H1 (cell line): ENCODE results near the gene MRPL55. TPM values are rescaled to one million over a fixed set of nuclear protein-coding genes. Genes with fewer than 3 reads are reported as not detected.

Experiments used
- CTCF ChIA-PET: fragments of 300-600 bp; sonication (Branson Sonifier 250); formaldehyde crosslinking; loops from one replicate; lab custom pipeline; 2021; ENCODE audit not compliant: partially characterized antibody; lab: Charles Lee
- POLR2A ChIA-PET: fragments of 300-600 bp; sonication (Branson Sonifier 250); formaldehyde crosslinking; loops from one replicate; lab custom pipeline; 2021; ENCODE audit warnings: inconsistent platforms; ENCODE audit not compliant: partially characterized antibody; lab: Charles Lee
- DNase-seq, 2 experiments: peaks; one replicate each; pipeline versions ENCODE4 v3.0.0 to v3.0.0-alpha.2; 2010 to 2022; ENCODE audit warnings: low spot score in 2 of 2, low read depth in 1 of 2, mixed read lengths in 1 of 2
- FAIRE-seq: peaks from 2 replicates; lab custom pipeline; 2011; peaks lifted over from hg19 to GRCh38; lab: Jason Lieb, UNC
- H2AFZ ChIP-seq: 2 replicates; pipeline ENCODE4 v1.8.1; 2012; ENCODE audit warnings: low read length, inconsistent platforms
- H2AK5ac ChIP-seq: 2 replicates; pipeline ENCODE4 v1.6.1; 2013; ENCODE audit warnings: low read depth, low read length
- H2BK120ac ChIP-seq: replicated peaks from 2 replicates; pipeline ENCODE3; 2013; ENCODE audit warnings: low read depth, low read length, inconsistent platforms
- H2BK12ac ChIP-seq: 2 replicates; pipeline ENCODE4 v1.6.1; 2013; ENCODE audit warnings: low read depth, low read length
- H2BK15ac ChIP-seq: 2 replicates; pipeline ENCODE4 v1.6.1; 2013; ENCODE audit warnings: low read length
- H2BK20ac ChIP-seq: 2 replicates; pipeline ENCODE4 v1.6.1; 2013; ENCODE audit warnings: low read length
- H2BK5ac ChIP-seq: 2 replicates; pipeline ENCODE4 v1.6.1; 2013; ENCODE audit warnings: low read depth, low read length
- H3K14ac ChIP-seq: 2 replicates; pipeline ENCODE4 v1.6.1; 2013; ENCODE audit warnings: inconsistent platforms; ENCODE audit not compliant: insufficient read length
- H3K18ac ChIP-seq: 2 replicates; pipeline ENCODE4 v1.6.1; 2013; ENCODE audit warnings: low read length; ENCODE audit errors: extremely low read depth
- H3K23ac ChIP-seq: 2 replicates; pipeline ENCODE4 v1.6.1; 2013; ENCODE audit warnings: inconsistent platforms; ENCODE audit not compliant: insufficient read length
- H3K23me2 ChIP-seq: 2 replicates; pipeline ENCODE4 v1.6.1; 2013; ENCODE audit warnings: low read depth, low read length
- H3K27ac ChIP-seq: 2 replicates; pipeline ENCODE4 v1.6.1; 2011; ENCODE audit warnings: low read depth, low read length, inconsistent platforms
- H3K27me3 ChIP-seq, 4 experiments: replicated peaks in 1 of 4; 1 replicate in 1 of 4; 2 replicates in 3 of 4; pipeline versions ENCODE4 v1.6.1 to v1.8.1; 2011 to 2013; ENCODE audit warnings: low read length in 3 of 4, mild to moderate bottlenecking in 3 of 4, inconsistent platforms in 2 of 4, mixed read lengths in 2 of 4, moderate library complexity in 1 of 4; ENCODE audit not compliant: control insufficient read depth in 3 of 4, insufficient read depth in 3 of 4; ENCODE audit errors: extremely low read depth in 1 of 4
- H3K36me3 ChIP-seq, 4 experiments: 2 replicates each; pipeline versions ENCODE4 v1.6.1 to v1.8.1; 2011 to 2013; ENCODE audit warnings: mild to moderate bottlenecking in 4 of 4, low read length in 3 of 4, moderate library complexity in 2 of 4, control low read depth in 1 of 4, inconsistent platforms in 1 of 4; ENCODE audit not compliant: insufficient read depth in 4 of 4, control insufficient read depth in 2 of 4
- H3K4ac ChIP-seq: replicated peaks from 2 replicates; pipeline ENCODE3; 2013; ENCODE audit warnings: low read length, low read depth, mixed read lengths, inconsistent platforms; ENCODE audit not compliant: insufficient read length
- H3K4me1 ChIP-seq, 4 experiments: replicated peaks in 1 of 4; 1 replicate in 1 of 4; 2 replicates in 3 of 4; pipeline versions ENCODE4 v1.6.1 to v1.8.1; 2011 to 2013; ENCODE audit warnings: low read length in 3 of 4, inconsistent platforms in 2 of 4, mixed read lengths in 1 of 4; ENCODE audit not compliant: insufficient read depth in 4 of 4, control insufficient read depth in 3 of 4
- H3K4me2 ChIP-seq, 2 experiments: 2 replicates each; pipeline versions ENCODE4 v1.6.1 to v1.8.1; 2011 to 2013; ENCODE audit warnings: low read depth in 2 of 2, low read length in 2 of 2, control low read depth in 1 of 2, inconsistent platforms in 1 of 2, mild to moderate bottlenecking in 1 of 2; ENCODE audit not compliant: insufficient read depth in 1 of 2
- H3K4me3 ChIP-seq, 4 experiments: fragments of 200-600, 300-600 bp in 1 of 4; sonication (generic), shearing (Covaris generic), sonication (Bioruptor Twin) in 1 of 4; 2 replicates each; pipeline versions ENCODE4 v1.5.1 to v1.8.1; 2011 to 2016; ENCODE audit warnings: low read length in 4 of 4, low read depth in 3 of 4, control low read depth in 2 of 4, inconsistent platforms in 2 of 4, mild to moderate bottlenecking in 2 of 4, mixed read lengths in 1 of 4, moderate library complexity in 1 of 4; ENCODE audit not compliant: insufficient read depth in 2 of 4; ENCODE audit errors: extremely low read depth in 1 of 4
- H3K56ac ChIP-seq: replicated peaks from 2 replicates; pipeline ENCODE3; 2013; ENCODE audit warnings: low read depth, mild to moderate bottlenecking, mixed read lengths, low read length, inconsistent platforms; ENCODE audit not compliant: insufficient read length
- H3K79me1 ChIP-seq: 2 replicates; pipeline ENCODE4 v1.6.1; 2013; ENCODE audit warnings: low read depth, low read length, control low read depth
- H3K79me2 ChIP-seq, 2 experiments: 2 replicates each; pipeline versions ENCODE4 v1.6.1 to v1.8.1; 2012 to 2013; ENCODE audit warnings: low read length in 2 of 2, mild to moderate bottlenecking in 2 of 2, inconsistent platforms in 1 of 2; ENCODE audit not compliant: insufficient read depth in 2 of 2, control insufficient read depth in 1 of 2
- H3K9ac ChIP-seq, 4 experiments: replicated peaks in 1 of 4; 1 replicate in 1 of 4; 2 replicates in 3 of 4; pipeline versions ENCODE4 v1.6.1 to v1.8.1; 2011 to 2013; ENCODE audit warnings: low read depth in 3 of 4, low read length in 3 of 4, control low read depth in 2 of 4, mild to moderate bottlenecking in 2 of 4, moderate library complexity in 2 of 4, inconsistent platforms in 1 of 4; ENCODE audit errors: extremely low read depth in 1 of 4
- H3K9me3 ChIP-seq, 2 experiments: 2 replicates each; pipeline versions ENCODE4 v1.6.1 to v1.8.1; 2012 to 2013; ENCODE audit warnings: mild to moderate bottlenecking in 2 of 2, moderate library complexity in 2 of 2, control low read depth in 1 of 2, inconsistent platforms in 1 of 2, low read depth in 1 of 2, low read length in 1 of 2, mixed read lengths in 1 of 2; ENCODE audit not compliant: insufficient read depth in 2 of 2
- H4K20me1 ChIP-seq, 2 experiments: replicated peaks in 1 of 2; 2 replicates each; pipeline versions ENCODE3 to v1.8.1; 2011 to 2013; ENCODE audit warnings: inconsistent platforms in 2 of 2, low read length in 2 of 2, mild to moderate bottlenecking in 1 of 2; ENCODE audit not compliant: insufficient read depth in 2 of 2, control insufficient read depth in 1 of 2
- H4K5ac ChIP-seq: 2 replicates; pipeline ENCODE4 v1.6.1; 2013; ENCODE audit warnings: low read length, low read depth, mixed read lengths, inconsistent platforms; ENCODE audit not compliant: insufficient read length
- H4K8ac ChIP-seq: 2 replicates; pipeline ENCODE4 v1.8.0; 2013; ENCODE audit warnings: mild to moderate bottlenecking, moderate library complexity, low read length, inconsistent platforms; ENCODE audit not compliant: insufficient read depth; ENCODE audit errors: extremely low read depth
- H4K91ac ChIP-seq: replicated peaks from 2 replicates; pipeline ENCODE3; 2013; ENCODE audit warnings: low read length, mixed read lengths, inconsistent platforms; ENCODE audit not compliant: insufficient read length
- EZH2 ChIP-seq: fragments of 200-600 bp; sonication (generic); IDR thresholded peaks from 2 replicates; pipeline ENCODE4 v1.7.1; 2012; ENCODE audit warnings: low read depth, mild to moderate bottlenecking, moderate library complexity, low read length, inconsistent platforms; ENCODE audit not compliant: severe bottlenecking
- POLR2A ChIP-seq, 2 experiments: IDR thresholded peaks; 1 replicate in 1 of 2; 2 replicates in 1 of 2; pipeline ENCODE4 v1.6.1; 2011; ENCODE audit warnings: low read depth in 2 of 2, low read length in 2 of 2, mild to moderate bottlenecking in 2 of 2; ENCODE audit errors: control extremely low read depth in 1 of 2
- POLR2AphosphoS5 ChIP-seq: IDR thresholded peaks from 2 replicates; pipeline ENCODE4 v1.6.1; 2011; ENCODE audit warnings: low read depth, low read length
- SUZ12 ChIP-seq: fragments of 200-600 bp; sonication (generic); IDR thresholded peaks from 2 replicates; pipeline ENCODE4 v1.6.1; 2012; ENCODE audit warnings: mild to moderate bottlenecking, inconsistent platforms, low read length, moderate library complexity, mixed read lengths
- TBP ChIP-seq: IDR thresholded peaks from 2 replicates; pipeline ENCODE4 v1.6.1; 2011; ENCODE audit warnings: low read depth, low read length, improper control_type of control experiment
- WGBS, 2 experiments: shearing (Covaris generic) in 1 of 2; methylation state at CpG; one replicate each; pipeline versions ENCODE4 v1.1.6 to v1.1.7; 2013 to 2015; ENCODE audit warnings: low lambda C conversion rate in 2 of 2, mixed read lengths in 2 of 2, inconsistent platforms in 1 of 2, low coverage in 1 of 2, missing lambda C conversion rate in 1 of 2; ENCODE audit not compliant: insufficient replicate concordance in 2 of 2, insufficient coverage in 1 of 2, insufficient read length in 1 of 2; ENCODE audit errors: extremely low coverage in 1 of 2, missing lambda C conversion rate in 1 of 2; 5-methylcytosine and 5-hydroxymethylcytosine counted together
- polyA plus RNA-seq, 7 experiments: library from polyadenylated mRNA; depleted of rRNA in 3 of 7; stranded (reverse) in 5 of 7; unstranded in 2 of 7; fragments of >200 nt in 5 of 7; fragments of 200-250 nt in 2 of 7; gene quantifications; 1 replicate in 5 of 7; 2 replicates in 1 of 7; 4 replicates in 1 of 7; pipeline versions ENCODE4 v1.2.1 to v1.2.3, GENCODE V29; 2011 to 2013; ENCODE audit warnings: missing spikeins in 2 of 7, mixed read lengths in 2 of 7
- total RNA-seq: library from RNA; stranded (reverse); fragmentation: NEBNext Ultra II Directional; extraction: Animal tissue kit (Norgen Biotek cat#: 25700); gene quantifications from 2 replicates; pipeline ENCODE4 v1.2.1, GENCODE V29; 2021

MRPL55 gene
- total and polyA plus RNA-seq, 2 of the 8 experiments (the other 6 are each of a cell fraction or from before 2014, with no cell fraction given), result 59.0 to 244 TPM

GRCh38 chr1:228081578-228082213 lies 27.4 kb downstream of the MRPL55 start:
- peaks cover 0 to 20% (median 18%) of the 10 kb centered on the region in 4 experiments; a peak in 5 of 7 replicates for H3K27me3 ChIP-seq
- TF ChIP-seq POLR2AphosphoS5 (peak; percentile 23; the same call in 1 of the 2 replicates), POLR2A (IDR thresholded peaks at IDR 0.05; ENCODE audit: control extremely low read depth in 1 of 2, low read depth in 2 of 2, low read length in 2 of 2) (peak in 1 of 2 experiments; percentile 62; a peak in 2 of 3 replicates), SUZ12 (peak; percentile 22; the same call in 1 of the 2 replicates), EZH2 (no peak), TBP (peak; percentile 19; the same call in 1 of the 2 replicates)
- H3K4ac ChIP-seq, result no peak overlapping the region
- H4K8ac ChIP-seq, result peak overlapping the region; percentile 93; the same call in 1 of the 2 replicates
- no peak overlapping the region for H2AK5ac ChIP-seq
- peaks cover 28 to 53% of the 10 kb centered on the region in 2 experiments for H4K20me1 ChIP-seq
- peak overlapping the region; percentile 63 for H4K5ac ChIP-seq
- CTCF ChIA-PET, result interaction anchor here (0.8 to 3.2 kb wide), 3 partner anchors 49 to 78 kb away, joined by 3 to 21 read pairs (median 3); no protein-coding TSS in a partner anchor
- no peak overlapping the region for H2BK120ac ChIP-seq
- H3K4me2 ChIP-seq, result peak overlapping the region; percentile 73 to 89
- peaks cover 13% of the 10 kb centered on the region; the same call in 1 of the 2 replicates for H3K79me1 ChIP-seq
- no peak overlapping the region for H3K23ac ChIP-seq
- POLR2A ChIA-PET, result interaction anchor here (0.6 to 4.3 kb wide), 13 partner anchors 8 to 582 kb away, joined by 3 to 27 read pairs (median 4); no protein-coding TSS in a partner anchor
- H2BK12ac ChIP-seq, result no peak overlapping the region
- no peak overlapping the region for H4K91ac ChIP-seq
- no peaks in the 10 kb centered on the region for H3K36me3 ChIP-seq
- peaks cover 7 to 30% (median 8%) of the 10 kb centered on the region in 4 experiments for H3K4me1 ChIP-seq
- H2BK15ac ChIP-seq, result no peak overlapping the region
- H3K9ac ChIP-seq, result peak overlapping the region in 2 of 4 experiments; percentile 34 to 49; a peak in 4 of 7 replicates
- H3K14ac ChIP-seq, result no peak overlapping the region
- no peak overlapping the region for H2BK20ac ChIP-seq
- peak overlapping the region; percentile 64 for H3K56ac ChIP-seq
- H3K27ac ChIP-seq, result 0 out of 2 replicates have a peak overlapping the region, but pooled peaks have one; percentile 55
- 17% methylated on average over 26 of the region's 31 CpGs; no CpG with 5 or more reads in 1 of the 2 experiments for WGBS, 2 experiments
- peaks cover 38 to 40% of the 10 kb centered on the region in 2 experiments for H3K79me2 ChIP-seq
- no peak overlapping the region for H2AFZ ChIP-seq
- peaks cover 15% of the 10 kb centered on the region for H3K23me2 ChIP-seq
- DNase-seq (peak in 1 of 2 experiments; percentile 61), FAIRE-seq (no peak)
- H3K9me3 ChIP-seq, result no peaks in the 10 kb centered on the region
- H2BK5ac ChIP-seq, result no peak overlapping the region; the same call in 1 of the 2 replicates
- peak overlapping the region; percentile 52 to 99 (median 74) for H3K4me3 ChIP-seq
- H3K18ac ChIP-seq, result no peak overlapping the region; the same call in 1 of the 2 replicates
